Gastroesophageal sphincter (tissue), 3 donors: Measurements from ENCODE around the gene NPY4R.
"Not testable (repeated sequence)": the region's sequence is repeated elsewhere in the genome, so short reads cannot be mapped to it uniquely, and the experiment has no call there.

Experiments
- POLR2A ChIP-seq, 2 donors: fragments of 450-650 bp; IDR thresholded peaks; one replicate each; pipeline ENCODE4 v1.6.1; 2017; ENCODE audit warnings: antibody characterized with exemption in 2 of 2, mild to moderate bottlenecking in 2 of 2, moderate library complexity in 1 of 2
- TF ChIP-seq, protein P1 (sequence below), 4 experiments: fragments of 200-600 bp in 2 of 4; fragments of 450-650 bp in 2 of 4; sonication (generic) in 1 of 4; IDR thresholded peaks; one replicate each; pipeline ENCODE4 v1.5.1; 2017 to 2019; ENCODE audit warnings: antibody characterized with exemption in 4 of 4, mild to moderate bottlenecking in 2 of 4, moderate library complexity in 2 of 4

DNA sequence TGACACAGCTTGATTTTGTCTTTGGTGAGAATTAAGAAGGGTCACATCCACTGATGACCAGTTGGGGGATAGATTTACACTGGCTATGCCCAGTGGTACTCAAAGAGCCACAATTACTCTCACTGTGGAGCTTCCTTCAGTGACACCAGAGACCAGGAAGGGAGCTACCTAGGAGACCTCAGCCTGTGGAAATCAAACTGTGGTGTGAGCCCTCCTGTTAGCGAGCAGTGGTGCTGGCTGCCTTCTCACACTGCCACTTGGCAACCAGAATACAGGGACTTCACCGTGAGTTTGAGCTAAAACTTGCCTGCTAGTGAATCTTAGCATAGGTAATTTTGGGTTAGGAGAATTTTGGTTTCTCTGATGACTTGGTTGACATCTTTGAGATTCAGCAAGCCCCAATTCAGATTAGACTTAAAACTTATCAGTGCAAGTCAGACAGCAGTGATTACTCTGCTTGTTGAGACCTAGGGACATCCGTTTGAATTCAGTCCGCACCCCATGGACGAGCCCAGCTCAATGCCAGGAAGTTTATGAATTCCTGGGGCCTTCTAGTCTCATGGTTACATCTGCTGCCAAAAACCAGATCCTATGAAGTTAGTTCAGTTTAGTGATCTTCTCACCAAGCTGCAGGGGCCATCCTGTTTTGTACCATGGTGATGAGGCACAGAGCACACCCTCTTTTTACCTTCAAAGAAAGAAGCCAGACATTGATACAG is 33.4 kb upstream of the NPY4R start:
- TF ChIP-seq POLR2A (IDR thresholded peaks at IDR 0.05): not testable (repeated sequence)
- TF ChIP-seq, protein P1, sequence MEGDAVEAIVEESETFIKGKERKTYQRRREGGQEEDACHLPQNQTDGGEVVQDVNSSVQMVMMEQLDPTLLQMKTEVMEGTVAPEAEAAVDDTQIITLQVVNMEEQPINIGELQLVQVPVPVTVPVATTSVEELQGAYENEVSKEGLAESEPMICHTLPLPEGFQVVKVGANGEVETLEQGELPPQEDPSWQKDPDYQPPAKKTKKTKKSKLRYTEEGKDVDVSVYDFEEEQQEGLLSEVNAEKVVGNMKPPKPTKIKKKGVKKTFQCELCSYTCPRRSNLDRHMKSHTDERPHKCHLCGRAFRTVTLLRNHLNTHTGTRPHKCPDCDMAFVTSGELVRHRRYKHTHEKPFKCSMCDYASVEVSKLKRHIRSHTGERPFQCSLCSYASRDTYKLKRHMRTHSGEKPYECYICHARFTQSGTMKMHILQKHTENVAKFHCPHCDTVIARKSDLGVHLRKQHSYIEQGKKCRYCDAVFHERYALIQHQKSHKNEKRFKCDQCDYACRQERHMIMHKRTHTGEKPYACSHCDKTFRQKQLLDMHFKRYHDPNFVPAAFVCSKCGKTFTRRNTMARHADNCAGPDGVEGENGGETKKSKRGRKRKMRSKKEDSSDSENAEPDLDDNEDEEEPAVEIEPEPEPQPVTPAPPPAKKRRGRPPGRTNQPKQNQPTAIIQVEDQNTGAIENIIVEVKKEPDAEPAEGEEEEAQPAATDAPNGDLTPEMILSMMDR (IDR thresholded peaks at IDR 0.05): not testable (repeated sequence)
